Measurements from ENCODE around the gene GALNT16. TPM values are rescaled to one million over a fixed set of nuclear protein-coding genes. Genes with fewer than 3 reads are reported as not detected.

Gene GALNT16
- total and polyA plus RNA-seq, 2 experiments from 2014 or later = 1.7 to 2.6 TPM

GRCh38 chr14:69319911-69320310 is 60.0 kb downstream of the GALNT16 start:
- no peak for DNase-seq (ENCODE audit: low spot score)
- Histone ChIP-seq H4K20me1 (ENCODE audit: insufficient read depth, poor library complexity, severe bottlenecking) (no peaks in the 10 kb centered on the region), H3K4me1 (ENCODE audit: insufficient read depth) (no peaks in the 10 kb centered on the region), H3K4me2 (no peak overlapping the region), H3K79me2 (no peaks in the 10 kb centered on the region), H3K27me3 (no peaks in the 10 kb centered on the region), H3K27ac (no peak overlapping the region), H3K9me2 (replicated peaks; ENCODE audit: insufficient read depth) (no peaks in the 10 kb centered on the region), H3K36me3 (replicated peaks; ENCODE audit: insufficient read depth, low read depth) (no peaks in the 10 kb centered on the region), H2AFZ (no peak overlapping the region), H3K4me3 (no peak overlapping the region), H3K9me3 (ENCODE audit: low read depth) (no peaks in the 10 kb centered on the region)
- WGBS (ENCODE audit: low lambda C conversion rate, missing lambda C conversion rate) = 98% methylated on average over 8 of the region's 8 CpGs
- no peak for TF ChIP-seq EZH2 (IDR thresholded peaks at IDR 0.05; ENCODE audit: borderline replicate concordance)
- no peak for TF ChIP-seq EZH2phosphoT487 (IDR thresholded peaks at IDR 0.05; ENCODE audit: low read depth, severe bottlenecking, unreplicated experiment)
- TF ChIP-seq CTCF (IDR thresholded peaks at IDR 0.05; ENCODE audit: poor library complexity) = no peak

DNA sequence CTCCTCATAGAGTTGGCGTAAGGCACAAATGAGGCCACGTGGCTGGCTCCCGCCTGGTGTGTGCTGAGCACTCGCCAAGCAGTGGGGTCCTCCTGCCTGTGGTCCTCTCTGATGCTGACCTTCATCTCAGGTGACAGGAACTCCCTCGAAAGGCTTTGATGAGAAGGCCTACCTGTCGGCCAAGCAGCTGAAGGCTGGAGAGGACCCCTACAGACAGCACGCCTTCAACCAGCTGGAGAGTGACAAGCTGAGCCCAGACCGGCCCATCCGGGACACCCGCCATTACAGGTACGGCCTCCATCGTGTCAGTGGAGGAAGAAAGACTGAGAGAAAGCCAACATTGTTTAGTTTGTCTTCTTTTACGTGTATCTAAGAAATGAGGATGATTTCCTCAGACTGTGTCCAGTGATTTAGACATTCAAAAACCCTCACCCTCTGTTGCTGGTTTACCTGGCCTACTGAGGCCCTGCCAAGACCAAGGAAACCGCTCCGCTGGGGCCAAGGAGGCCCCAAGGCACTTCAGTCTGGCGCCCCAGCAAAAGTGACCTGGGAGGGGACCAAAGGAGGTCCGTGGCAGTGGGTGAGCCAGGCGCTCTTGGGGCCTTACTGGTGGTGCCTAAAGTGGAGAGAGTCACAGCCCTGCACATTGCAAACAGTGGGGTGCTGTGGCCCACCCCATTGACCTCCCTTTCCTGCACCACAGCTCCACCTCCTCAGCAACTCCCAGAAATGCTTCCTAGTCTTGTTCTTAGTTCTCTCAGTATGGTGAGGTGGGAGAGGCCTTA is 60.8 kb downstream of the GALNT16 start:
- TF ChIP-seq CTCF (IDR thresholded peaks at IDR 0.05; ENCODE audit: poor library complexity) (no peak), EZH2 (IDR thresholded peaks at IDR 0.05; ENCODE audit: borderline replicate concordance) (no peak), EZH2phosphoT487 (IDR thresholded peaks at IDR 0.05; ENCODE audit: low read depth, severe bottlenecking, unreplicated experiment) (no peak)
- WGBS (ENCODE audit: low lambda C conversion rate, missing lambda C conversion rate) = 95% methylated on average over 18 of the region's 18 CpGs

GRCh38 chr14:69321601-69322330 is 61.8 kb downstream of the GALNT16 start:
- H3K9me2 ChIP-seq (replicated peaks; ENCODE audit: insufficient read depth) = no peaks in the 10 kb centered on the region
- WGBS (ENCODE audit: low lambda C conversion rate, missing lambda C conversion rate) = 91% methylated on average over 11 of the region's 11 CpGs
- no peaks in the 10 kb centered on the region for H3K4me1 ChIP-seq (ENCODE audit: insufficient read depth)
- H3K27ac ChIP-seq = no peak overlapping the region
- no peaks in the 10 kb centered on the region for H3K79me2 ChIP-seq
- no peaks in the 10 kb centered on the region for H3K9me3 ChIP-seq (ENCODE audit: low read depth)
- DNase-seq (ENCODE audit: low spot score) = no peak
- no peaks in the 10 kb centered on the region for H3K36me3 ChIP-seq (replicated peaks; ENCODE audit: insufficient read depth, low read depth)
- no peak overlapping the region for H2AFZ ChIP-seq
- no peak overlapping the region for H3K4me3 ChIP-seq
- no peaks in the 10 kb centered on the region for H4K20me1 ChIP-seq (ENCODE audit: insufficient read depth, poor library complexity, severe bottlenecking)
- H3K4me2 ChIP-seq = no peak overlapping the region
- no peaks in the 10 kb centered on the region for H3K27me3 ChIP-seq
- TF ChIP-seq CTCF (IDR thresholded peaks at IDR 0.05; ENCODE audit: poor library complexity) (no peak), EZH2 (IDR thresholded peaks at IDR 0.05; ENCODE audit: borderline replicate concordance) (no peak), EZH2phosphoT487 (IDR thresholded peaks at IDR 0.05; ENCODE audit: low read depth, severe bottlenecking, unreplicated experiment) (no peak)

More for the DNA sequence above, 60.8 kb downstream of the GALNT16 start:
- Histone ChIP-seq H2AFZ (no peak overlapping the region), H3K9me2 (replicated peaks; ENCODE audit: insufficient read depth) (no peaks in the 10 kb centered on the region), H3K4me1 (ENCODE audit: insufficient read depth) (no peaks in the 10 kb centered on the region), H3K36me3 (replicated peaks; ENCODE audit: insufficient read depth, low read depth) (no peaks in the 10 kb centered on the region), H4K20me1 (ENCODE audit: insufficient read depth, poor library complexity, severe bottlenecking) (no peaks in the 10 kb centered on the region), H3K27ac (no peak overlapping the region), H3K9me3 (ENCODE audit: low read depth) (no peaks in the 10 kb centered on the region), H3K79me2 (no peaks in the 10 kb centered on the region), H3K4me3 (no peak overlapping the region), H3K4me2 (no peak overlapping the region), H3K27me3 (no peaks in the 10 kb centered on the region)
- DNase-seq (ENCODE audit: low spot score) = no peak
